GM12873 (cell line): Measurements from ENCODE around the gene JPH3.

Source experiments
- TF ChIP-seq, protein P1 (sequence below): IDR thresholded peaks from 2 replicates; pipeline ENCODE4 v1.5.1; 2012; ENCODE audit warnings: low read depth, mild to moderate bottlenecking, moderate library complexity, low read length, control low read depth; ENCODE audit not compliant: insufficient read depth; ENCODE audit errors: missing control alignments

The JPH3 gene

DNA sequence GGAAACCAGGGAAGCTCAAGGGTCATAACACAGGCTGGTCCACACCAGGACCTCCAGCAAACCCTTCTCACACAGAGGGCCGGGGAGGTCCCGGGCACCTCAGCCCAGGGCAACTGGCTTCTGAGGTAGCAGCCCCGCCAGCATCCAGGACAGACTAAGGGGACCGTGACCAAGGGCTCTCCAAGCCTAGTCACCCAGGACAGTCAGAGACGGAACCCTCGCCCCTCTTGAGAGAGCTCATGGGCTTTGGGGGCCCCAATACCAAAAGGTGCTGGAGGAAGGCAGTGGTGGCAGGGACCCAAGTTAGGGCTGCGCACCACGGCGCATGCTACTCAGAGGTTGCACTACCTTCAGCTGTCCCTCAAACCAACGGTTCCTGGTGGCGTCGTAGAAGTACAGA lies 108.6 kb downstream of the JPH3 start:
- TF ChIP-seq, protein P1, sequence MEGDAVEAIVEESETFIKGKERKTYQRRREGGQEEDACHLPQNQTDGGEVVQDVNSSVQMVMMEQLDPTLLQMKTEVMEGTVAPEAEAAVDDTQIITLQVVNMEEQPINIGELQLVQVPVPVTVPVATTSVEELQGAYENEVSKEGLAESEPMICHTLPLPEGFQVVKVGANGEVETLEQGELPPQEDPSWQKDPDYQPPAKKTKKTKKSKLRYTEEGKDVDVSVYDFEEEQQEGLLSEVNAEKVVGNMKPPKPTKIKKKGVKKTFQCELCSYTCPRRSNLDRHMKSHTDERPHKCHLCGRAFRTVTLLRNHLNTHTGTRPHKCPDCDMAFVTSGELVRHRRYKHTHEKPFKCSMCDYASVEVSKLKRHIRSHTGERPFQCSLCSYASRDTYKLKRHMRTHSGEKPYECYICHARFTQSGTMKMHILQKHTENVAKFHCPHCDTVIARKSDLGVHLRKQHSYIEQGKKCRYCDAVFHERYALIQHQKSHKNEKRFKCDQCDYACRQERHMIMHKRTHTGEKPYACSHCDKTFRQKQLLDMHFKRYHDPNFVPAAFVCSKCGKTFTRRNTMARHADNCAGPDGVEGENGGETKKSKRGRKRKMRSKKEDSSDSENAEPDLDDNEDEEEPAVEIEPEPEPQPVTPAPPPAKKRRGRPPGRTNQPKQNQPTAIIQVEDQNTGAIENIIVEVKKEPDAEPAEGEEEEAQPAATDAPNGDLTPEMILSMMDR = no peak

DNA sequence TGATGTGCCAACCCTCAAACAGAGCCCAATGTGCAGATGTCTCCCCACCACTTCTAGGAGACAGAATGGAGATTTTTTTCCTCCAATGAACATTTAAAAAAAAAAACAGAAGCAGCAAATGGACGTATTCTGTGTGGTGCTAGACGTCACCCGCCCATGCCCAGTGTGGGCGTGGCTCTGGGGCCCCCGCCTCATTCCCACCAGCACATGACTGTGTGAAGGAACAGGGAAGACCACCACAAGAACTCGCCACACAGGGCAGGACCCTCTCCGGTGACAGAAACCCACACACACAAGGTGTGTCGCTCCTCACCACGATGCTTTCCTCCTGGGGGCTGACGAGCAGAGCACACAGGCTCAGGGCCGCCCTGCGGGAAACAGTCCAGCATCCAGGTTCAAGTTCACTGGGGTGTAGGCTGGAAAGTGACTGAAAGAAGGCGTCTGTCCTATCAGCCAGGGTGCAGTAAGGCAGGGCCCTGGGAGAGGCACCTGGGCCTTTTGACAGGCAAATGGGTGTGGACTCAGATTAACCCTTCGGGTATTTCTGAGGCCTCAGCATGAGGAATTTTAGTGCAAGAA lies 110.0 kb downstream of the JPH3 start:
- TF ChIP-seq, protein P1 = no peak

DNA sequence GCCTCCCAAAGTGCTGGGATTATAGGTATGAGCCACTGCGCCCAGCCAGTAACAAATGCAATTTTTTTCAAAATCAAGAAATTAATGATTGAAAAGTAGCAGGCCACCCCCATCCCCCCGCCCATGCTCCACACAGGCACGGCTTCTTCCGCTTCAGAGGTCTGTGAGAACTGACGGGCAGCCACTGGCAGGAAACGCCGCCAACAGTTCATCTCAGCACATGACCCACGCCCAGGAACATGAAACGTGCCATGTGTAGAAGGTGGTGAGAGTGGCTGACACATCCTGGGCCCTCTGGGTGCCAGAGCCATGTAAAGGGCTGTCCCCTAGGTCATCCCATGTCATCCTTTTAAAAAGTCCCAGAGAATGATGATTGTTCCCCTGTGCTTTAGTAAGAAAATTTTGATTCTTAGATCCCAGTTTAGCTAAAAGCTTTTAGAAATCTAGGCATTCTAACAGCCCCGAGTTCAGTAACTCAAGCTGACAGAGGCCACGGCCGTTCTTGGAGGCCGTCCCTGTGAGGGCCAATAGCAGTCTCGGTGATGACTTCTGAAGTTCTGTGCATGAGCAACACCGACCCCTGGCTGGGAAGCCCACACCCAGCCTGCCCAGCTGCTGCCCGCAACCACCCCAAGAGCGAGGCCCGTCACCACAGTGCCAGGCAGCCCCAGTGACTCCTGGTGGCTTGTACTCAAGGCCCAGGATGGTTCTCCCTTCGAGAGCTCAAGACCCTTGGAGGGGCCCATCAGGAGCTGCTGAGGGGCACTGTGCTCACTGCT lies 111.3 kb downstream of the JPH3 start:
- TF ChIP-seq, protein P1 = no peak

DNA sequence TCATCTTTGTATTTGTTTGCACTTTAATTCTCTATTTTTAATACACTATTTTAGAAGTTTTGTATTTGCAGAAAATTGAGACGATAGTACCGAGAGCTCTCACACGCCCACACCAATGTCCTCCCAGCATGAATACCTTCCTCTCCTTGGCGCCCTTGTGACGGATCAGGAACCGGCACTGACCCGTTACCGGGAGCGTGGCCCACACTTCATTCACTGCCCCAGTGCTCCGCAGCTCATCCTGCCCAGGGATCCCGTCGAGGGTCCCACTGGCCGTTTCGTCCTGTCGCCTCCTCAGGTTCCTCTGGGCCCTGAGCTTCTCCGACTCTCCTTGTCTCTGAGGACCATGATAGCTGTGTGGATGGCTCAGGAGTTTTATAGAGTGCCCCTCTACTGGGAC lies 112.9 kb downstream of the JPH3 start:
- TF ChIP-seq, protein P1 = no peak

DNA sequence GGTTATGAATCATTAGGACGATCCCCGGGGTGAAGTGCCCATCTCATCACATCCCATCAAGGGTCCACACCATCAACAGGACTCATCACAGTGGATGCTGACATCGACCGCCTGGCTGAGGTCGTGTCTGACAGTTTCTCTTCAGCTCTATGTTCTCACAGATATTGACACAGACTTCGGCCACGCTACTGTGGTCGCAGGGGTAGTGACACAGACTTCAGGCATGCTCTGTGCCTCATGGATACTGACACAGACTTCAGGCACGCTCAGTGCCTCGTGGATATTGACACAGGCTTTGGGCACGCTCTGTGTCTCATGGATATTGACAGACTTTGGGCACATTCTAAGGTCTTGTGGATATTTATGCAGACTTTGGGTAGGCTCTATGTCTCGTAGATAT lies 113.3 kb downstream of the JPH3 start:
- TF ChIP-seq, protein P1 = no peak

DNA sequence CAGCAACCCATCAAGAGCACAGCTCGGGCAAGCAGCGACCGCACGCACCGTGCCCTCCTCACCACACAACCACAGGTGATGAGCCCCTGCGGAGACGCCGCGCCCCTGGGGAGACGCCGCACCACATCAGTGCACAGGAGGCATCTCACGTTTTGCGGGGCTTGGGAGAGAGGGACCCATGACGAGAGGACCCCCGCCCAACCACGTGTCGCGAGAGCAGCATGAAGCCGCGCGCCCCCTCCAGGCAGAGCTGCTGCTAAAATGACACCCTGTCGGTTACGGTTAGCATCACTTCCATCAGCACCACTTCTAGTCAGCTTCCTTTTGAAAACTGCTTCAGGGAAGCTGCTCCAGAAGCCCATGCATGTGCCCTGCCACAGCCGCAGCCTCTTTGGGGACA lies 118.1 kb downstream of the JPH3 start:
- TF ChIP-seq, protein P1 = no peak

DNA sequence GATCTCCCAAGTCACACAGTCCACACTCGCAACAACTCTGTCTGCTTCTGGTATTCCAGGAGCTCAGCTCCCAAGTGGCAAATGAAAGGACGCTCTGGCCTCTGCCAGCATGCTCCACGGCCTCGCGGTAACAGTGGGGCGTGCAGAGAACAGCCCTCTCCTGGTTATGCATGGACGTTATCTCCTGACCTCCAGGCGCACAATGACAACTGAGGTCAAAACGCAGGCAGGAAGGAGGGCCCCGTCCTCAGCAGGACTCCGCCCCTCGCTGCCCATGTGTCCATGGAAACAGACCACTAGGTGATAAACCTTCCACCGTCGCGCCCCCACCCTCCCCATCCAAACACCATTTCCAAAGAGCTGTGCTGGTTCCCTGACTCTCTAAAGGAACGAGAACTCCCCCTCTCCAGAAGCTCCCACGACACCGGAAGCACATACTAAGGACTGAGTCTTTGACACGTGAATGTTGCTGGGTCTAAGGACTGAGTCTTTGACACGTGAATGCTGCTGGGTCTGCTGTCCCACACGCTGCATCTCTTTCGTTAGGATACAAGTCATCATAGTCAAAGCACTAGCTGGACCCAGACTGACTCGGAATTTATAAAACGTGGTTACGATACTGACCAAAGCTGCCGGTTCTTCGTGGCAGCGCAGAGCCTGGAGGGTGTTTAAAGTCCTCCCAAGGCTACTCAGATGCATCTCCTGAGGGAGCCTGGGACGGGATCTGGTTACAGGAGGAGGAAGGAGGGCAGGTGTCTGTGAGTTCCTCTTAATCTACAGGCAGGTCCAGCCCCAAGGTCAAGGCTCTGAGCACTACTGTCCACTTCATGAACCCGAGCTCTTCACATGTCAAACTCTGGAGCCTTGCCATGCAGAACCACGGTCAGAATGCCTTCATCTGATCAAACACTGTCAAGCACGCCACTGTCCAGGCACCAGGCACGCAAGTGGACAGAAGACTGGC lies 119.6 kb downstream of the JPH3 start:
- TF ChIP-seq, protein P1 = no peak
